PC-9 (cell line): ENCODE data around the gene GRIN2A. TPM values are rescaled to one million over a fixed set of nuclear protein-coding genes. Genes with fewer than 3 reads are reported as not detected.

Source experiments
- BruUV-seq: library from RNA; stranded (reverse); fragments of 400-500 nt; replicated peaks from 2 replicates; lab custom pipeline; 2021; lab: Mats Ljungman, UMichigan
- CTCF ChIA-PET: fragments of 300-600 bp; sonication (Branson Sonifier 250); formaldehyde crosslinking; loops from one replicate; lab custom pipeline; 2022; ENCODE audit warnings: antibody characterized with exemption; lab: Charles Lee
- POLR2A ChIA-PET: fragments of 300-600 bp; sonication (Branson Sonifier 250); formaldehyde crosslinking; loops from one replicate; lab custom pipeline; 2022; ENCODE audit warnings: antibody characterized with exemption; ENCODE audit not compliant: unreplicated experiment; lab: Charles Lee
- DNase-seq, 2 experiments: peaks; one replicate each; pipeline versions ENCODE4 v3.0.0 to v3.0.0-alpha.2; 2015 to 2022; ENCODE audit warnings: mixed read lengths in 1 of 2
- H2AFZ ChIP-seq: fragments of 200-600 bp; sonication (generic); 2 replicates; pipeline ENCODE4 v1.8.1; 2017; ENCODE audit warnings: antibody characterized with exemption
- H3F3A ChIP-seq: fragments of 200-600 bp; sonication (generic); 2 replicates; pipeline ENCODE4 v1.8.1; 2017; ENCODE audit warnings: antibody characterized with exemption, mild to moderate bottlenecking, low read depth; ENCODE audit not compliant: insufficient read depth
- H3K27ac ChIP-seq: fragments of 200-600 bp; sonication (generic); 2 replicates; pipeline ENCODE4 v1.6.1; 2016; ENCODE audit warnings: mixed run types
- H3K27me3 ChIP-seq: fragments of 200-600 bp; sonication (generic); 2 replicates; pipeline ENCODE4 v1.6.1; 2016; ENCODE audit warnings: low read depth, mixed run types; ENCODE audit not compliant: insufficient read depth
- H3K36me3 ChIP-seq: fragments of 200-600 bp; sonication (generic); 2 replicates; pipeline ENCODE4 v1.6.1; 2016; ENCODE audit warnings: low read depth, mixed run types
- H3K4me1 ChIP-seq: fragments of 200-600 bp; sonication (generic); replicated peaks from 2 replicates; pipeline ENCODE4 v1.6.1; 2016; ENCODE audit warnings: mixed run types; ENCODE audit not compliant: insufficient read depth
- H3K4me2 ChIP-seq: fragments of 200-600 bp; sonication (generic); 2 replicates; pipeline ENCODE4 v1.6.1; 2017; ENCODE audit warnings: mixed run types
- H3K4me3 ChIP-seq: fragments of 200-600 bp; sonication (generic); 2 replicates; pipeline ENCODE4 v1.6.1; 2016; ENCODE audit warnings: mixed run types
- H3K79me2 ChIP-seq: fragments of 200-600 bp; sonication (generic); 2 replicates; pipeline ENCODE4 v1.6.1; 2017; ENCODE audit warnings: low read depth, mixed run types
- H3K9me2 ChIP-seq: fragments of 200-600 bp; sonication (generic); 2 replicates; pipeline ENCODE4 v1.8.1; 2017; ENCODE audit warnings: mild to moderate bottlenecking; ENCODE audit not compliant: insufficient read depth
- H3K9me3 ChIP-seq: fragments of 200-600 bp; sonication (generic); 2 replicates; pipeline ENCODE4 v1.8.1; 2016; ENCODE audit warnings: low read depth; ENCODE audit not compliant: insufficient read depth
- H4K20me1 ChIP-seq: fragments of 200-600 bp; sonication (generic); 2 replicates; pipeline ENCODE4 v1.8.1; 2017; ENCODE audit not compliant: insufficient read depth
- CTCF ChIP-seq: fragments of 200-600 bp; sonication (generic); conservative IDR thresholded peaks from 2 replicates; pipeline ENCODE4 v1.6.1; 2017; ENCODE audit warnings: mixed run types, antibody characterized with exemption, mild to moderate bottlenecking, moderate library complexity
- EZH2 ChIP-seq: fragments of 200-600 bp; sonication (generic); IDR thresholded peaks from 2 replicates; pipeline ENCODE4 v1.8.0; 2017; ENCODE audit warnings: antibody characterized with exemption, low read depth
- intact Hi-C: fragments of 100-400 bp; cut with micrococcal nuclease; formaldehyde crosslinking; loops from one replicate; pipeline ENCODE4 v1.10.0; 2022; ENCODE audit not compliant: unreplicated experiment
- total RNA-seq: library from RNA; stranded (reverse); gene quantifications from 2 replicates; pipeline ENCODE4 v1.2.3, GENCODE V29; 2021

GRIN2A gene
- total RNA-seq, 1 experiment from 2014 or later: not detected

GRCh38 chr16:9919460-9919859 lies 262.8 kb downstream of the GRIN2A start:
- H3K36me3 ChIP-seq: no peaks in the 10 kb centered on the region
- H3K4me3 ChIP-seq: no peak overlapping the region
- no peak overlapping the region for H2AFZ ChIP-seq
- H3K4me1 ChIP-seq: no peaks in the 10 kb centered on the region
- no peak overlapping the region for H3K27ac ChIP-seq
- no peak overlapping the region for H3K4me2 ChIP-seq
- H3K9me3 ChIP-seq: no peaks in the 10 kb centered on the region
- no peaks in the 10 kb centered on the region for H3K79me2 ChIP-seq
- CTCF ChIA-PET: no interaction called here
- no TSS peak for BruUV-seq
- H3F3A ChIP-seq: no peaks in the 10 kb centered on the region
- H3K27me3 ChIP-seq: peaks cover 32% of the 10 kb centered on the region; the same call in 1 of the 2 replicates
- TF ChIP-seq EZH2: no peak
- TF ChIP-seq CTCF: no peak
- no peak for DNase-seq
- POLR2A ChIA-PET: no interaction called here
- intact Hi-C loops: no loop called here
- H3K9me2 ChIP-seq: no peaks in the 10 kb centered on the region
- no peaks in the 10 kb centered on the region for H4K20me1 ChIP-seq

- no peak overlapping the region for H2AFZ ChIP-seq
- intact Hi-C loops: no loop called here
- TF ChIP-seq CTCF (no peak), EZH2 (no peak)
- H3K79me2 ChIP-seq: no peaks in the 10 kb centered on the region
- no peak overlapping the region for H3K27ac ChIP-seq
- H3K27me3 ChIP-seq: peaks cover 32% of the 10 kb centered on the region; the same call in 1 of the 2 replicates
- H3K9me3 ChIP-seq: no peaks in the 10 kb centered on the region
- H3K9me2 ChIP-seq: no peaks in the 10 kb centered on the region
- H4K20me1 ChIP-seq: no peaks in the 10 kb centered on the region
- no peaks in the 10 kb centered on the region for H3K4me1 ChIP-seq
- H3K36me3 ChIP-seq: no peaks in the 10 kb centered on the region
- CTCF ChIA-PET: no interaction called here
- no peaks in the 10 kb centered on the region for H3F3A ChIP-seq
- H3K4me3 ChIP-seq: no peak overlapping the region
- DNase-seq: no peak
- no peak overlapping the region for H3K4me2 ChIP-seq
- POLR2A ChIA-PET: no interaction called here
- no TSS peak for BruUV-seq
Measured at GRCh38 chr16:9917691-9918090, 264.5 kb downstream of the GRIN2A start.

GRCh38 chr16:9913604-9914326 lies 268.5 kb downstream of the GRIN2A start:
- H3K4me2 ChIP-seq: no peak overlapping the region
- BruUV-seq: no TSS peak
- no peak overlapping the region for H3K4me3 ChIP-seq
- no peak overlapping the region for H3K27ac ChIP-seq
- CTCF ChIA-PET: no interaction called here
- no peak for DNase-seq
- no peaks in the 10 kb centered on the region for H3K9me2 ChIP-seq
- no peaks in the 10 kb centered on the region for H4K20me1 ChIP-seq
- POLR2A ChIA-PET: no interaction called here
- no peaks in the 10 kb centered on the region for H3K79me2 ChIP-seq
- TF ChIP-seq EZH2: no peak
- TF ChIP-seq CTCF: no peak
- H3K27me3 ChIP-seq: peaks cover 19% of the 10 kb centered on the region; the same call in 1 of the 2 replicates
- H2AFZ ChIP-seq: no peak overlapping the region
- H3K36me3 ChIP-seq: no peaks in the 10 kb centered on the region
- H3K4me1 ChIP-seq: no peaks in the 10 kb centered on the region
- intact Hi-C loops: no loop called here
- H3F3A ChIP-seq: no peaks in the 10 kb centered on the region
- no peaks in the 10 kb centered on the region for H3K9me3 ChIP-seq
